Measurements from ENCODE around the gene CHMP1A.

CHMP1A gene

DNA sequence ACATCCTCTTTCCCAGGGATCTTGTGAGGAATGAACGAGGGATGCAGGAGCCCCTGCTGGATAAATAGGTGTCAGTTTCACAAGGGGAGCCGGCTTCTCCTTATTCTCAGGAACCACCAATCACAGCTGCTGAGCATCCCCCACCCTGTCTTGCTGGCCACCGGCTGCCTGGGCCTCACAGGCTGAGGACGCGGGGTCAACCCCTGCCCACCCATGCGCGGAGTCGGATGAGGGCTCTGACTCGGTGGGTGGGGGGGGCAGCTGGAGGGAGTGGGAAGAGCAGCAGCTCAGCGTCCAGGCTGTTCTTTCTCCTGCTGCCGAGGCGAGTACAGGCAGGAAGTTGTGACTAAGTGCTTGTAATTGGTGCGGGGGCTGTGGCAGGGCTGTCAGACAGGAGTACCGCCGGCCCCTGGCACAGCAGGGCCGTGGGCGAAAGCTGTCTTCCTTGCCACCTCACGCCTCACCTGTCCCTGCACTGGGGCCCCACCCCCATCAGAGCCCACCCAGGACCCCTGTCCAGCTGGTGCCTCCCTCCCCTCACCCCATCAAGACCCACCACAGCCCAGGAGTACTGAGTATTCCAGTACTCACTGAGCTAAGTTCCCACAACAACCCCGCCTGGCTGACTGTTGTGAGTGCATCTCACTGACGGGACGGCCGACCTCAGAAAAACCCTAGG is 55.1 kb downstream of the CHMP1A start:
- no peaks in the 10 kb centered on the region for H3K36me3 ChIP-seq (ENCODE audit: insufficient read depth, low read length)
- no peaks in the 10 kb centered on the region for H3K9me3 ChIP-seq (ENCODE audit: control insufficient read depth, insufficient read depth, low read length)
- H3K4me1 ChIP-seq (ENCODE audit: insufficient read depth, low read length), result peaks cover 9% of the 10 kb centered on the region; the same call in 1 of the 2 replicates
- peak overlapping the region; percentile 18 for H3K9ac ChIP-seq (ENCODE audit: low read depth, low read length)

DNA sequence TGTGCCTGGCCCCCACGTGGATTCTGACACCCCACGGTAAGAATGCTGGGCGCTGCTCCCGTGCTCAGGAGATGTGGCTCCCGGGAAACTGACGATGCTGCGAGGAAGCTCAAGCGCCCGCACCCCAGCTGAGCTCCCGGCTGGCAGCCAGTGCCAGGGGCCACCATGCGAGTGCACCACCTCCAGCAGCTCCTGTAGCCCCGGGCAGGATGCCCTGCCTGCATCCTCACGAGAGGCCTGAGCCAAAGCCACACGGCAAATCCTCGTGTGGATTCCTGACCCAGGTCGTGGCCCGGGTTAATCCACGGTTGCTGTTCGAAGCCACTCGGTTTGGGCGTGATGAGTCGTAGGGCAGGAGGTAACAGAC is 55.6 kb downstream of the CHMP1A start:
- peaks cover 9% of the 10 kb centered on the region; the same call in 1 of the 2 replicates for H3K4me1 ChIP-seq (ENCODE audit: insufficient read depth, low read length)

DNA sequence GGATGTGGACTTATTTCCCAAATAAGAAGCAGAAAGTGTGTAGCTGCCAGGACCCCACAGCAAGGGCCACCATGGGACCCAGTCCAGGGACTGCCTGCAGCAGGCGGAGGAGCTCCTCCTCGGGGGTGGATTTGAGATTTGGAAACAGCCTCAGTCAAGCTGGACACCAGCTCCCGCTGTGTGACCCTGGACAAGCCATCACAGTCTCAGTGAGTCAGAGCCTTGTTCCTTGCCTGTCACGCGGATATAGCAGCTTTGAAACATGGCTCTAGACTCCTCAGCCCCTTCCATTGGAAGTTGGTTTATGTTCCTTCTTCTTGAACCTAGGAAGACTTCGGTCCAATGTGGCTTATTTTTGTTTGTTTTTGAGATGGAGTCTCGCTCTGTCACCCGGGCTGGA is 56.6 kb downstream of the CHMP1A start:
- Histone ChIP-seq H3K9ac (ENCODE audit: low read depth, low read length) (no peak overlapping the region), H3K9me3 (ENCODE audit: control insufficient read depth, insufficient read depth, low read length) (no peaks in the 10 kb centered on the region), H3K36me3 (ENCODE audit: insufficient read depth, low read length) (no peaks in the 10 kb centered on the region), H3K4me1 (ENCODE audit: insufficient read depth, low read length) (peaks cover 9% of the 10 kb centered on the region; the same call in 1 of the 2 replicates)

More for the DNA sequence above, 55.6 kb downstream of the CHMP1A start:
- no peaks in the 10 kb centered on the region for H3K36me3 ChIP-seq (ENCODE audit: insufficient read depth, low read length)
- H3K9ac ChIP-seq (ENCODE audit: low read depth, low read length), result no peak overlapping the region
- H3K9me3 ChIP-seq (ENCODE audit: control insufficient read depth, insufficient read depth, low read length), result no peaks in the 10 kb centered on the region

DNA sequence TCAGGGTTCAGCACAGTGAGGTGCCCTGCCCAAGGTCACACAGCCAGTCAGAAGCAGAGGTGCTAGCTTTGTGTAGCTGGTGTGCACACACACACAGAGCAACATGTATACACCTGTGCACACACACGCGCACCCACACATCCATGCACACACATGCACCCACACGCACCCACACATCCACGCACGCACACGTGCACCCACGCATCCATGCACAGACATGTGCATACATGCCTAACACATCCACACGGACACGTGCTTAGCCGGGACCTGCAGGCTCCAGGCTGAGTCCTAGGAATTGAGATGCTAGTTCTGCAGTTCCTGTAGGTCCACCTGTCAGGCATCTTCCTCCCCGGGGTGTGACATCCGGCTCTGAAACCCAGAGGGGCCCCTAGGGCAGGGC is 57.1 kb downstream of the CHMP1A start:
- H3K9ac ChIP-seq (ENCODE audit: low read depth, low read length), result no peak overlapping the region
- H3K4me1 ChIP-seq (ENCODE audit: insufficient read depth, low read length), result peaks cover 9% of the 10 kb centered on the region; the same call in 1 of the 2 replicates
- H3K36me3 ChIP-seq (ENCODE audit: insufficient read depth, low read length), result no peaks in the 10 kb centered on the region
- no peaks in the 10 kb centered on the region for H3K9me3 ChIP-seq (ENCODE audit: control insufficient read depth, insufficient read depth, low read length)

DNA sequence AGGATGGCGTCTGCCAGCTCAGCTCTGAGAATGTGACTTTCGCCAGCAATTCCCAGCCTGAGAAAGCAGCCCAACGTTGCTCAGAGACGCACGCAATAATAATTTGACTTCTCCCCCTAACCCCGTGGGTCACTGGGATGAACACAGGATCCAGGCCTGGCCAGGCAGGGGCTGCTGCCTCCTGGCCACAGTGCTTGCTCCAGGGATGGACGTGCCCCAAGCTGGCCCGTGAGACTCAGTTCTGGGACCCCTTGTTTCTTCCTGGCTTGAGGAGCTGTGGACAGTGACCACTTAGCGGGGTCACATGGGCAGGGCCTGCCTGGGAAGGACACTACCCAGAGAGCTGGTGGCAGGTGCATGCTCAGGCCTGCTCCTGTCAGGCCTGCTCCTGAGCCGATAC is 57.6 kb downstream of the CHMP1A start:
- Histone ChIP-seq H3K9me3 (ENCODE audit: control insufficient read depth, insufficient read depth, low read length) (no peaks in the 10 kb centered on the region), H3K9ac (ENCODE audit: low read depth, low read length) (no peak overlapping the region), H3K4me1 (ENCODE audit: insufficient read depth, low read length) (peaks cover 9% of the 10 kb centered on the region; the same call in 1 of the 2 replicates)

DNA sequence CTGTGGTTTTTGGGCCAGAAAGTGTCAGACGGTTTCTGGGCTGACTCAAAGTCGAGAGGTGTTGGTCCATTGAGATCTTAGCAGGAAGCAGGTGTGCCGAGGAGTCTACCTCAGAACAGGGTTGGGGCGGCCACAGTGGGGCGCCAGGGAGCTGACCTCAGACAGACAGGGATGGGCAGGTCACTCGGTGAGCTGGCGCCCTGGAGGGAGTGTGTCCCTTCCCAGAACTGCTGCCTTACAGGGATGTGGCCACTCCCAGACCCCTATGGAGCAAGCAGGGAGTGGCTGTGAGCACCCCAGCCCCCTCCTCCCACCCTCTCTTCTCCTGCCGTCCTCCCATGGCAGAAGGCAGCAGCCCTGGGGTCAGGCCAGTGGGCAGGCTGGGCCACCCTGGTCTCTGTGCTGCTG is 58.1 kb downstream of the CHMP1A start:
- H3K9ac ChIP-seq (ENCODE audit: low read depth, low read length), result no peak overlapping the region
- H3K9me3 ChIP-seq (ENCODE audit: control insufficient read depth, insufficient read depth, low read length), result no peaks in the 10 kb centered on the region

More for the DNA sequence above, 57.6 kb downstream of the CHMP1A start:
- no peaks in the 10 kb centered on the region for H3K36me3 ChIP-seq (ENCODE audit: insufficient read depth, low read length)

DNA sequence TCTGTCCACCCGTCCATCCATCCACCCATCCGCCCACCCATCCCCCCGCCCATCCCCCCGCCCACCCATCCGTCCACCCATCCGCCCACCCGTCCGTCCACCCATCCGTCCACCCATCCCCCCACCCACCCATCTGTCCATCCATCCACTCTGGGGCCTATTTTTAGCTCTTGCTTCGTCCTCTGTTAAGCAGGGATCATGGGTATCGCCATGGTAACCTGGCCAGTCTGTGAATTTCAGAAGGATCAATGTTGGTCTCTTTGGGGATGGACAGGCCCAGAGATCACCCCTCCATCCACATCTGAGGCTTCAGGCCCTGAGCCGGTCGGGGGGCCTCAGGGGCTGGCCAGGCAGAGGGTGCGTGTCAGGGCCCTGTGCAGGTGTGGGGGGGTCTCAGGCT is 59.3 kb downstream of the CHMP1A start:
- H3K9me3 ChIP-seq (ENCODE audit: control insufficient read depth, insufficient read depth, low read length), result no peaks in the 10 kb centered on the region
- H3K36me3 ChIP-seq (ENCODE audit: insufficient read depth, low read length), result no peaks in the 10 kb centered on the region
- peaks cover 9% of the 10 kb centered on the region; the same call in 1 of the 2 replicates for H3K4me1 ChIP-seq (ENCODE audit: insufficient read depth, low read length)
- no peak overlapping the region for H3K9ac ChIP-seq (ENCODE audit: low read depth, low read length)

More for the DNA sequence above, 58.1 kb downstream of the CHMP1A start:
- Histone ChIP-seq H3K4me1 (ENCODE audit: insufficient read depth, low read length) (peaks cover 9% of the 10 kb centered on the region; the same call in 1 of the 2 replicates), H3K36me3 (ENCODE audit: insufficient read depth, low read length) (no peaks in the 10 kb centered on the region)

DNA sequence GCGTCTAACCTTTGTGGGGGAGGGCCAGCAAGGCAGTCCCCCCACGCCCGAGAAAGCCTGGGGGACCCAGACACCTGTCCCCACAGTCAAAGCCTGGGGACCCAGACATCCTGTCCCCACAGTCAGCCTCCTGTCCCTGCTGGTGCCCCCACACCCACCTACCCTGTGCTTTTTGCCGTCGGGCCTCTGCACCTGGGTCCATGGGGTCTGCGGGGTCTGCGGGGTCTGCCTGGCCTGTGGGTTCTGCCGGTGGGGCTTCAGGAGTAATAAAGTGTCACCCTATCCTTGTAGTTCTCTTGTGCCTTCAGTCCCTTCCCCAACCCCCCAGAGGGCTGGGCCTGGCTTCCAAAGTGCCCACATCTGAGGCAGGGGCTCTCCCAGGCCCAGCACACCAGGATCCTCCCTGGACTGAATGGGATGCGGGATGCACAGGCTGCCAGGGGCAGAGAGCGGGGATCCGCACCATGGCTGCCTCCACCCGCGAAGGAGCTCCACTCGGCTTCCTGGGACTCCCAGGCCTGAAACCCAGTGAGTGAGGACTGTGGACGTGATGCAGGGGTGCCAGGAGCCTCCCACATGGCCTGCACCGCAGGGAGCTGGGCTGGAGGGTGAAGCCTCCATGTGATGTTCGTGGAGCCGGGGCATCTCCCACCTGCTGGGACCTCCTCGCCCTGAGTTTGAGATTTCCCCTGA is 60.4 kb downstream of the CHMP1A start:
- peaks cover 2% of the 10 kb centered on the region; the same call in 1 of the 2 replicates for H3K4me1 ChIP-seq (ENCODE audit: insufficient read depth, low read length)
- no peak overlapping the region for H3K9ac ChIP-seq (ENCODE audit: low read depth, low read length)
- no peaks in the 10 kb centered on the region for H3K9me3 ChIP-seq (ENCODE audit: control insufficient read depth, insufficient read depth, low read length)
- no peaks in the 10 kb centered on the region for H3K36me3 ChIP-seq (ENCODE audit: insufficient read depth, low read length)

DNA sequence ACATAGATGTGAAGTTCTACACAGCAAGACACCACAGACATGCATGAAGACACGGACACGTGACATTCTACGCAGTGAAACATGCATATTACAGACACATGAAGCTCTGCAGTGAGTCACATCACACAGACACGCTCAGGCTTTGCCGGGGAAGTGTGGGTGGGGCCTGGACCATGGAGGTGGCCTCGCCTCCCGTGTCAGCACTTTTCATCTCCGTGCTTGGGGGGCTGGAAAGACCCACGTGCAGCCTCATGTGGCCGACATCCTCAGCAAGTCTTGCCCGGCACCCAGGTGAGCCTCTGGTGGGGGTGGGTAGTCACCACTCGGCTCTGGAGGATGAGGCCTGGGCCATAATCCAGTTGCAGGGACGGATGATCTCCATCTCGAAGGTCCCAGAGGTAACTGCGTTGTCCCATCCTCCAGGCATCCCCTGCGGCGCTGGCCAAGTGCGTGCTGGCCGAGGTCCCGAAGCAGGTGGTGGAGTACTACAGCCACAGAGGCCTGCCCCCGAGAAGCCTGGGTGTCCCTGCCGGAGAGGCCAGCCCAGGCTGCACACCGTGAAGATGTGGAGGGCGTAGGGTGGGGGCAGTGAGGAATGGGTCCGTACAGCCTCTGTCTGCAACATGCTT is 61.3 kb downstream of the CHMP1A start:
- H3K36me3 ChIP-seq (ENCODE audit: insufficient read depth, low read length), result no peaks in the 10 kb centered on the region
- no peaks in the 10 kb centered on the region for H3K9me3 ChIP-seq (ENCODE audit: control insufficient read depth, insufficient read depth, low read length)
- no peak overlapping the region for H3K9ac ChIP-seq (ENCODE audit: low read depth, low read length)
- H3K4me1 ChIP-seq (ENCODE audit: insufficient read depth, low read length), result no peaks in the 10 kb centered on the region

DNA sequence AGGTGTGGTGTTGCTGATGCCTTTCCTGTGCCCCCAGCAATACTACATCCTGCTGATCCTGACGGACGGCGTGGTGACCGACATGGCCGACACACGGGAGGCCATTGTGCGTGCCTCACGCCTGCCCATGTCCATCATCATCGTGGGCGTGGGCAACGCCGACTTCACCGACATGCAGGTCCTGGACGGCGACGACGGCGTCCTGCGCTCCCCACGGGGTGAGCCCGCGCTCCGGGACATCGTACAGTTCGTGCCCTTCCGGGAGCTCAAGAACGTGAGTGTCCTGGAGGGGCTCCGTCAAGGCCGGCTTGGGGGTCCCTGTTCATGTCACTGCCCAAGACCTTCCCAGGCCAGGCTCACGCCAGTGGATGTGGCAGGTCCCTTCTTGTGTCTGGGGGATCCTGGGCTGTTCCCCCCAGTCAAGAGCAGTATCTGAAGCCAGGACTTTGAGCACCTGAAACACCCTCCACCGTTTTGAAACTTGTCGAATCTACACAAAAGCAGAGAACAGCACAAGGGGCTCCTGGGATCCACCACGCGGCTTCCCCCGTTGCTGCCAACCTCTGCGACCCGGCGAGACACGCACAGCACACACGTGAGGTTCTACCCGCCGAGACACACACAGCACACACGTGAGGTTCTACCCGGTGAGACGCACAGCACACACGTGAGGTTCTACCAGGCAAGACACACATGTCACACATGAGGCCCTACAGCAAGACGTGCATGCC is 62.0 kb downstream of the CHMP1A start:
- H3K36me3 ChIP-seq (ENCODE audit: insufficient read depth, low read length), result no peaks in the 10 kb centered on the region
- no peak overlapping the region for H3K9ac ChIP-seq (ENCODE audit: low read depth, low read length)
- H3K9me3 ChIP-seq (ENCODE audit: control insufficient read depth, insufficient read depth, low read length), result no peaks in the 10 kb centered on the region
- H3K4me1 ChIP-seq (ENCODE audit: insufficient read depth, low read length), result no peaks in the 10 kb centered on the region

Data from ES-I3 (cell line).